Fibroblast of skin of back (primary cell): ENCODE measurements around the gene C10orf71.

Experiments
- DNase-seq: peaks from one replicate; pipeline ENCODE4 v3.0.0-alpha.2; 2013

Gene C10orf71

GRCh38 chr10:49294731-49295130, 4.2 kb upstream of the C10orf71 start:
- no peak for DNase-seq

- DNase-seq, result no peak
Measured at GRCh38 chr10:49295297-49295696, 3.7 kb upstream of the C10orf71 start.

- no peak for DNase-seq
Measured at GRCh38 chr10:49296382-49296781, 2.6 kb upstream of the C10orf71 start.

- no peak for DNase-seq
Measured at GRCh38 chr10:49296836-49297235, 2.1 kb upstream of the C10orf71 start.

GRCh38 chr10:49297818-49298670, 926 bp upstream of the C10orf71 start:
- DNase-seq, result no peak

- DNase-seq, result peak; percentile 30
Measured at GRCh38 chr10:49298671-49298982, 343 bp upstream of the C10orf71 start.

- DNase-seq, result no peak
Measured at GRCh38 chr10:49299816-49300139, 808 bp downstream of the C10orf71 start.

GRCh38 chr10:49300140-49300974, 1.4 kb downstream of the C10orf71 start:
- peak; percentile 7 for DNase-seq

- DNase-seq, result no peak
Measured at GRCh38 chr10:49301302-49301701, 2.3 kb downstream of the C10orf71 start.

GRCh38 chr10:49302088-49302487, 3.1 kb downstream of the C10orf71 start:
- DNase-seq, result no peak

- DNase-seq, result peak; percentile 16
Measured at GRCh38 chr10:49303711-49304110, 4.7 kb downstream of the C10orf71 start.

- DNase-seq, result no peak
Measured at GRCh38 chr10:49304137-49304536, 5.2 kb downstream of the C10orf71 start.

GRCh38 chr10:49307921-49308320, 9.0 kb downstream of the C10orf71 start:
- no peak for DNase-seq

GRCh38 chr10:49308881-49309280, 9.9 kb downstream of the C10orf71 start:
- DNase-seq, result no peak

GRCh38 chr10:49309691-49310411, 10.9 kb downstream of the C10orf71 start:
- DNase-seq, result no peak

- peak; percentile 10 for DNase-seq
Measured at GRCh38 chr10:49310460-49310859, 11.5 kb downstream of the C10orf71 start.

- DNase-seq, result no peak
Measured at GRCh38 chr10:49310901-49311554, 12.1 kb downstream of the C10orf71 start.

- no peak for DNase-seq
Measured at GRCh38 chr10:49311555-49312236, 12.7 kb downstream of the C10orf71 start.

- DNase-seq, result no peak
Measured at GRCh38 chr10:49312246-49312869, 13.4 kb downstream of the C10orf71 start.

- DNase-seq, result no peak
Measured at GRCh38 chr10:49313501-49314070, 14.6 kb downstream of the C10orf71 start.

GRCh38 chr10:49314806-49315205, 15.8 kb downstream of the C10orf71 start:
- DNase-seq, result no peak
